Ascending aorta (tissue), 2 donors: ENCODE measurements around the gene ARL6IP4. TPM values are rescaled to one million over a fixed set of nuclear protein-coding genes. Genes with fewer than 3 reads are reported as not detected.

ENCODE experiments used
- DNase-seq, 2 donors: peaks; one replicate each; pipeline ENCODE4 v3.0.0-alpha.2; 2019; ENCODE audit warnings: low spot score in 2 of 2
- H3K27ac ChIP-seq, 2 donors: fragments of 200-600 bp; sonication (generic); one replicate each; pipeline ENCODE4 v1.5.1; 2016 to 2017; ENCODE audit warnings: mild to moderate bottlenecking in 1 of 2
- H3K27me3 ChIP-seq: fragments of 200-600 bp; sonication (generic); one replicate; pipeline ENCODE4 v1.5.1; 2017
- H3K36me3 ChIP-seq, 2 donors: fragments of 200-600 bp; sonication (generic); one replicate each; pipeline ENCODE4 v1.5.1; 2016
- H3K4me1 ChIP-seq, 2 donors: fragments of 200-600 bp; sonication (generic); one replicate each; pipeline ENCODE4 v1.5.1; 2016 to 2017; ENCODE audit warnings: mild to moderate bottlenecking in 1 of 2
- H3K4me3 ChIP-seq, 2 donors: fragments of 200-600 bp; sonication (generic); one replicate each; pipeline ENCODE4 v1.5.1; 2016 to 2017; ENCODE audit warnings: mild to moderate bottlenecking in 1 of 2
- H3K9me3 ChIP-seq, 2 donors: fragments of 200-600 bp; sonication (generic); one replicate each; pipeline ENCODE4 v1.5.1; 2016
- CTCF ChIP-seq, 3 experiments: fragments of 200-600 bp in 2 of 3; fragments of 450-650 bp in 1 of 3; sonication (generic) in 2 of 3; IDR thresholded peaks; one replicate each; pipeline ENCODE4 v1.5.1; 2016 to 2019; ENCODE audit warnings: antibody characterized with exemption in 3 of 3, mild to moderate bottlenecking in 1 of 3, moderate library complexity in 1 of 3
- intact Hi-C: fragments of 100-400 bp; cut with DNase I; formaldehyde crosslinking; loops from one replicate; pipeline ENCODE4 v1.15.1; 2023
- total RNA-seq: library from RNA; depleted of rRNA; stranded (reverse); fragments of >200 nt; gene quantifications from one replicate; pipeline ENCODE4 v1.1.0, GENCODE V29; 2016

The ARL6IP4 gene
- total RNA-seq, 1 donor from 2014 or later: 197 TPM

DNA sequence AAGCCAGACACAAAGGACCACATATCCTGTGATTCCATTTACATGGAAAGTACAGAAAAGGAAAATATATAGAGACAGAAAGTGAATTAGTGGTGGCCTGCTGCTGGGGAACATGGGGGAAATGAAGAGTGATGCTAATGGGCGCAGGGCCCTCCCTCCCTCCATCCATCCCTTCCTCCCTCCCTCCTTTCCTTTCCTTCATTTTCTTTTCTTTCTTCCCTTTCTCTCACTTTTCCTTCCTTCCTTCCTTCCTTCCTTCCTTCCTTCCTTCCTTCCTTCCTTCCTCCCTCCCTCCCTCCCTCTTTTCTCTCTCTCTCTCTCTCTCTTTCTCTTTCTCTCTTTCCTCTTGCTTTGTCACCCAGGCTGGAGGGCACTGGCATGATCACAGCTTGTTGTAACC, 37.3 kb downstream of the ARL6IP4 start:
- H3K27ac ChIP-seq: no peak overlapping the region
- H3K27me3 ChIP-seq: no peaks in the 10 kb centered on the region
- no peak for DNase-seq
- TF ChIP-seq CTCF (IDR thresholded peaks at IDR 0.05): no peak
- no peaks in the 10 kb centered on the region for H3K9me3 ChIP-seq
- no peak overlapping the region for H3K4me3 ChIP-seq
- intact Hi-C loops: no loop called here
- no peaks in the 10 kb centered on the region for H3K36me3 ChIP-seq
- no peaks in the 10 kb centered on the region for H3K4me1 ChIP-seq

GRCh38 chr12:123019841-123020138, 39.3 kb downstream of the ARL6IP4 start:
- Histone ChIP-seq H3K27ac (no peak overlapping the region), H3K9me3 (no peaks in the 10 kb centered on the region), H3K4me3 (no peak overlapping the region), H3K36me3 (no peaks in the 10 kb centered on the region), H3K4me1 (no peaks in the 10 kb centered on the region), H3K27me3 (no peaks in the 10 kb centered on the region)
- TF ChIP-seq CTCF (IDR thresholded peaks at IDR 0.05): no peak
- intact Hi-C loops: no loop called here
- no peak for DNase-seq

DNA sequence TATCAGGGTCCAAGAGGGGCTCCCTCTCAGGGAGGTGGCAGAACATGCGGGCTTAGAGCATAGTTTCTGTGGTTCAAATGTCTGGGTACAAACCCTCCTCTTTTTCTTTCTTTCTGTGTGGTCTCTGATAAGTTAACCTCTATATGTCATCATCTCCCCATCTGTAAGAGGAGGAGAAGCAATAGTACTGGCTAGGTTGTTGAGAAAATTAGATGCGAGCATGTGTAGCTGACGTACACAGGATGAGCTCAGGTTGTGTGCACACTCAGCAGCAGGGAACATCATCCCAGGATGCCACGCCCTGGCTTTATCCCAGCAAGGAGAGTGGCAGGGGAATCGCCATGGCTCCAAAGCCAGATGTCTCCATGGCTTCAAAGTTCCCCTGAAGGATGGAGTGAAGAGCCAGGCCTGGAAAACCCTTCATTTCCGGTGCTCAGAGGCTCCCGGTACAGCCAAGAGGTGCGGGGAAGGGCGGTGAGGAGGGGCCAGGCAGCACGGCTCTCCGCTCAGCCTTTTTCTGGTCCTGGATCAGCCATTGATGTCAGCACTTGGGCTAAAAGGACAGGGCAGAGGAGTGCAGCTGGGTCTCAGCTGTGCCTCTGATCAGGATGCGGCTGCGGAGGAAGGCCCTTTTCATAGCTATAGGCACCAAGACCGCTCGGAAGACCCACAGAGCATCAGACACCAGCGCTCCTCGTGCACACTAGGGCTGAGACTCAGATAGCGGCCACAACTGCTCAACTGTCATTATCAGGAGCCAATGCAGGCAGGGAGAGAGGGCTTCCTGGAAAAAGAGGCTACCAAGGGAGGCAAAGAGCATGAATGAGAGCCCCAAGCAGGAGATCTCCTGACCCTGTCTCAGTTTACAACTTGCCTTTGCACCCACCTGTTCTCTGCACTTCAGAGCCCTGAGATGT, 41.5 kb downstream of the ARL6IP4 start:
- TF ChIP-seq CTCF (IDR thresholded peaks at IDR 0.05): no peak
- Histone ChIP-seq H3K4me1 (no peaks in the 10 kb centered on the region), H3K27me3 (no peaks in the 10 kb centered on the region), H3K4me3 (no peak overlapping the region), H3K36me3 (no peaks in the 10 kb centered on the region), H3K9me3 (no peaks in the 10 kb centered on the region), H3K27ac (no peak overlapping the region)
- DNase-seq: no peak
- intact Hi-C loops: no loop called here

DNA sequence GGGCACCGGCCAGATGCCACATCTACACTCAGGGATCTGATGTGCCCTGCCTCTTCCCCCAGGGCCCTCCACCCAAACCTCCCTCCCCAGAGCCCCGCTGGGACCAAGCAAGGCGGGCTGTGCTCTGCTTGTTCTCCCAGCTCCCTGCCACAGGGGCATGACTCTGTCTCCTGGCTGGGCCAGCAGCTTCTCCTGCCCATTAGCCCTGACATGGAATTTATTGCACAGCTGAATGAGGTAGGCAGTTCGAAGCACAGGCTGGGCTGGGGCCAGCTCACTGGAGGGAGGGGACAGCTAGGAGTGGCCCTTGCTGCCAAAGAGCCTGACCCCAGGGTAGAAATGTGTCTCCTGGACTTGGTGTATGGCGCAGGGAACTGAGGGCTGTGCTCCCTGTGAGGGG, 42.4 kb downstream of the ARL6IP4 start:
- no peak for TF ChIP-seq CTCF (IDR thresholded peaks at IDR 0.05)

GRCh38 chr12:123024819-123025391, 44.4 kb downstream of the ARL6IP4 start:
- no peaks in the 10 kb centered on the region for H3K27me3 ChIP-seq
- no peak overlapping the region for H3K27ac ChIP-seq
- no peak for DNase-seq
- no peak overlapping the region for H3K4me3 ChIP-seq
- H3K36me3 ChIP-seq: no peaks in the 10 kb centered on the region
- no peaks in the 10 kb centered on the region for H3K9me3 ChIP-seq
- H3K4me1 ChIP-seq: no peaks in the 10 kb centered on the region
- no peak for TF ChIP-seq CTCF (IDR thresholded peaks at IDR 0.05)
- intact Hi-C loops: no loop called here

More for the DNA sequence above, 42.4 kb downstream of the ARL6IP4 start:
- Histone ChIP-seq H3K4me3 (no peak overlapping the region), H3K9me3 (no peaks in the 10 kb centered on the region), H3K4me1 (no peaks in the 10 kb centered on the region), H3K27ac (no peak overlapping the region), H3K27me3 (no peaks in the 10 kb centered on the region), H3K36me3 (no peaks in the 10 kb centered on the region)
- no peak for DNase-seq
- intact Hi-C loops: no loop called here
